Kidney capillary endothelial cell (primary cell): ENCODE measurements around the gene SPINK2.

ENCODE experiments used
- DNase-seq: peaks from one replicate; pipeline ENCODE4 v3.0.0-alpha.2; 2018; ENCODE audit warnings: low spot score

Gene SPINK2, protein sequence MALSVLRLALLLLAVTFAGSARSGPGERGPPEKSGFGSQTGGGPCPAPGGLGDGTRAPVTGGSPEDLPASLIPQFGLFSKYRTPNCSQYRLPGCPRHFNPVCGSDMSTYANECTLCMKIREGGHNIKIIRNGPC

GRCh38 chr4:56821381-56822243 lies at the start of gene SPINK2:
Gene SPINK2, minus strand, starts transcription at chr4:56821701. Its CDS starts 39 bp downstream, at chr4:56821662.
- no peak for DNase-seq

DNA sequence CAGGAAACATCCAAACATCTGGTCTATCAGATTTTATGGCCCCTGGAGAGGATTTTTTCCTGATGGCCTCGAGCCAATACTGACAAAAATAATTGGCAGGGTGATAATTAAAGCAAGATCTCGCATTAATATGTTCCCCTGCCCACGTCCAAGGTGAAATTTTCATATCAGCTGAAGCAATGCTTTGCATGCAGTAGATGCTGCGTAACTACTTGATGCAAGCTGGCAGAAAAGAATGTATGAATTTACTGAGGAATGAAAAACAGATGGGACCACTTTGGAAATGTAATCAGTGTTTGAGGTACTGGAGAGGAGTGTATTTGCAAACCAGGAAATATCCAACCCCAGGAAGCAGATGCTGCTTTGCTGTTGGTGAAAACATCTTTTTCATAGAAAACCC lies 49.4 kb upstream of the SPINK2 start:
- no peak for DNase-seq

- no peak for DNase-seq
These were observed 42.1 kb upstream of the SPINK2 start for GRCh38 chr4:56863441-56864139.

- no peak for DNase-seq
These were observed 39.9 kb upstream of the SPINK2 start for GRCh38 chr4:56861360-56861759.

- DNase-seq = no peak
These were observed 39.3 kb upstream of the SPINK2 start for GRCh38 chr4:56860781-56861180.

- no peak for DNase-seq
These were observed 38.3 kb upstream of the SPINK2 start for GRCh38 chr4:56859841-56860240.

GRCh38 chr4:56857601-56858309 lies 36.3 kb upstream of the SPINK2 start:
- DNase-seq = no peak

DNA sequence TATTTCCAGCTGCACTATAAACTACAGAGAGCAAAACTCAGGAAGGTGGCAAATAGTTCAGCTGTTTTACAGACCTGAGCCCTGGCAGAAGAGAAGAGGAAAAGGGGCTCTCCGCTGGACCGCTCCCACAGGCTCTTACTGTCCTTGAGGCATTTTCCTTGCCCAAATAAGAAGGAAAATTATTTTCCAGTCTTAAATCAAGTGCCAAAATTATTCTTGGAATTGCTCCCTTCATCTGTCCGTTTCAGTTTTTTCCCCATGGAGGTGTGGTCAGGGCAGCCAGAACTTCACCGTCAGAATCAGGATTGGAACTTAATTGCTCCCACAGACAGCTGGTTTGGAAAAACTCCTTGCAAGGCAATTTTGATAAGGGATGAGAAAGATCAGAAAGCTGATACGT lies 35.2 kb upstream of the SPINK2 start:
- DNase-seq = no peak

DNA sequence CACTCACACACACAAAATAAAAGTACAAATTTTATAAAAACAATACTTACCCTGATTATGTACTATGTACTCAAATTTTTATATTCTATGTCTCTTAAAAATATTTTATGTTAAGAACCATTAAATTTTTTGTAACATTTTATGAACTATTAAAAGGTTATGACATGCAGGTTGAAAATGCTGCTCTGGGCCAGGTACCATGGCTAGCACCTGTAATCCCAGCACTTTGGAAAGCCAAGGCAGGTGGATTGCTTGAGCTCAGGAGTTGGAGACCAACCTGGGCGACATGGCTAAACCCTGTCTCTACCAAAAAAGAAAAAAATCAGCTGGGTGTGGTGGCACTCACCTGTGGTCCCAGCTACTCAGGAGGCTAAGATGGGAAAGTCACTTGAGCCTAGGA lies 29.4 kb upstream of the SPINK2 start:
- no peak for DNase-seq

GRCh38 chr4:56844802-56845580 lies 23.5 kb upstream of the SPINK2 start:
- no peak for DNase-seq

- DNase-seq = no peak
These were observed 22.0 kb upstream of the SPINK2 start for GRCh38 chr4:56843421-56843899.

DNA sequence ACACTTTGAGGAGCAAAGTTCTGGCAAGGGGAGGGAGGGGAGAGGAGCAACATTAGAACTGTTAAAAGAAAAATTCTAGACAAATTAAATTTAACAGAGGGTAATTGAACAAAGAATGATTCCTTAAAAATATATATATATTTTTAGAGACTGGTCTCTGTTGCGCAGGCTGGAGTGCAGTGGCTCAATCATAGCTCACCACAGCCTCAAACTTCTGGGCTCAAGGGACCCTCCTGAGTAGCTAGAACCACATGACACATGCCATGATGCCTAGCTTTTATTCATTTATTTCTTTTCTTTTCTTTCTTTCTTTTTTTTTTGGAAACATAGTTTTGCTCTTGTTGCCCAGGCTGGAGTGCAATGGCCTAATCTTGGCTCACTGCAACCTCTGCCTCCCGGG lies 19.1 kb upstream of the SPINK2 start:
- no peak for DNase-seq

GRCh38 chr4:56828784-56829535 lies 7.5 kb upstream of the SPINK2 start:
- no peak for DNase-seq

GRCh38 chr4:56823933-56824600 lies 2.6 kb upstream of the SPINK2 start:
- no peak for DNase-seq

- DNase-seq = no peak
These were observed 2.7 kb downstream of the SPINK2 start for GRCh38 chr4:56818797-56819196.

GRCh38 chr4:56817840-56818491 lies 3.5 kb downstream of the SPINK2 start:
- DNase-seq = no peak

GRCh38 chr4:56806666-56807065 lies 14.8 kb downstream of the SPINK2 start:
- no peak for DNase-seq

GRCh38 chr4:56804551-56804950 lies 16.9 kb downstream of the SPINK2 start:
- no peak for DNase-seq

DNA sequence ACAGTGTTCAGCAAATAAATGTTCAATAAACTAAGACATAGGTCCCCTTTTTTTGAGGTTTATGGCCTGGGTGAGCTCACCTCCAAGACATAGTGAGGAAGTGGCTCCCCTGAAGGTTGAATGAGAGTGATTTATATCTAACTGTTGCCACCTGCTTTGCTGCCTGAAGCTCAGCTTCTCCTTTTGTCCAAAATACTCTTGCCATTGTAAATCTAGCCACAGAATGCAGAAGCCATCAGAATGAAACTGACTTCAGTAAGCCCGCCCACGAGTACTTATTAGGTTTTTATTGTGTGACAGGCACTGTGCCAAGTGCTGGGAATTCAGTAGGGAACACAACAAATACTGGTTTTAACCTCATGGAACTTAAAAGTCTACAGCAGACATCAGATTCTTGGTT lies 18.0 kb downstream of the SPINK2 start:
- no peak for DNase-seq
